ENCODE data around the gene HLA-DMB.

The HLA-DMB gene

DNA sequence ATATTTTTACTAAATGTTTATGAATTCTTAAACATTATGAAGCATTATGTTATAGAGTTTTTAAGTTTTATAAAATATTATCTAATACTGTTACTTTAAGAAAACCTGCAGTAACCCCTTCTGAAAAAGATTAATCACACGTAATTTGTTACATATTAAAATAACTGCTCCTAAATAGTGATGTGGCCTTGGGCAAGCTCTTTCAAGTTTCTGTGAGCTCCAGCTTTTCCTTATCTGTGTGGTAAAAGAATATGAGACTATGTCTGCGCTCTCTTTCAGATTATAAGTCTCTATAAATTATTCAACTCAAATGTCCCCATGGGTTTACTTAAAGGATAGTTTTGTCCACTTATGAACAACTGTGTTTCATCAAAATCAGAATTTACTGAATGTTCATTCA lies 31.9 kb downstream of the HLA-DMB start:
- no peak for DNase-seq (ENCODE audit: low read depth in 3 of 3)

DNA sequence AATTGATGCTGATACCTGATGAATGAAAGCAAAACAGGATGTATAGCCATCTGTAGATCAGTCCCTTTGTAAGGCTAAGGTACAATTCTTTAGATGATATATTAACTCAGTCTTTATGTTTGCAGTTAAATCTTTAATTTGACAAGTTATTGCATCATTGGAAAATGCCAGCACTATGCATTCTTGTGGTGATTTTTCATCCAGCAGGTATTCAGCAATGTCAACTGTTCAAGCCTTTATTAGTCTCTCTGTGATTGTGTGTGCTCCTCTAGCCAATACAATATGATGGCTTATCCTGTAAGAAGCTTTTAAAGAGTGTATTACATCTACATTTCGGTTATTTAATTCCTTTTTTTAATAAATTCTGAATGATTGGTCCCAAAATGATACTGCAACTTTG lies 34.3 kb downstream of the HLA-DMB start:
- DNase-seq (ENCODE audit: low read depth in 3 of 3), result no peak

DNA sequence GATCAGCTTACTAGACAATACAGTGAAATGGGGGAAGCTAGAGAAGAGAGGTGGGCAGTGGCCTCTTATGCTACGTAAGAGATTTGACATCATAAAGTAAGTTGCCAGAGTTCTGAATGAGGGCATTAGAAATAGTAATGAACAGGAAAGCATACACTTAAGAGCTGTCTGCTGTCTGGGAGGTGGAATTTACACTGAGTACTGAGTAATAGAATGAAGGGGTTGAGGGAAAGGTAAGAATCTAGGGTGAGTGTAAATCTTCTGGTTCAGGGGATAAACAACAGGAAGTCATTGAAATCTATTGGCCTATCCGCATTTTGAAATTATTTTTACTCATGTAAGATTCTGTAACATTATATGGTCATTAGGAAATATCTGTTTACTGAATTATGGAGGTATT lies 35.8 kb downstream of the HLA-DMB start:
- DNase-seq (ENCODE audit: low read depth in 3 of 3), result no peak

DNA sequence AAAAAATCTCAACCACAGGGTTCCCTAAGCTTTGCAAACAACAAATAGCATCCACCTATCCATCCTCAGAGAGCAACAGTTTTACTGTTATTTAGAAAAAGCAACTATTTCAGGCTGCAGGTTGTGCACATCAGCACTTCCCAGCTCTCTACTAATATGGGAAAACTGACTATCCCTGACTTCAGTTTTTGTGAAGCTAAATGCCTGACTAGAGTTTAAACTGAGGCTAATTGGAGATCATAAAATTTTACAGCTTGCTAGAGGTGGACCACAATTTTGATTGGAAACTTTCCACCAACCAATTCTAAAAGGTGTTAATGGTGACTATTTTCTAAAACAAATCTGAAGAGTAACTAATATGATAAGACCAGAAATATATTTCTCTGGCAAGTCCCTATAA lies 36.9 kb downstream of the HLA-DMB start:
- no peak for DNase-seq (ENCODE audit: low read depth in 3 of 3)

DNA sequence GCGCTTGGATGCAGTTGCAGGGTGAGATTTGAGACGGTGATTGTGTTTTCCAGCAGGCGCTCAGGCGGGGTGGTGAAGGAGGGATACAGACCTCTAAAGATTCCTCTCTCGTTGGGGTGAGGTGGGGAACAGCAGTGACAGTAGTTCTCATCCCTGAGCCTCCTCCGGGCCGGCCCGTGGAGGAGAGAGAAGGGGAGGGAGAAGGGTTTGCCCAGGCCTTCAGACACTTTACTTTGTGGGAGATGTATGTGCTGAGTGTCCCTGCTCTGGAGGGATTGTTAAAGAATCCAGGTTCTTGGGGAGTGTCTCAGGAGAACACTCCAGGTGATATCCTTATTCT lies 45.9 kb downstream of the HLA-DMB start:
- no peak for DNase-seq (ENCODE audit: low read depth in 3 of 3)

DNA sequence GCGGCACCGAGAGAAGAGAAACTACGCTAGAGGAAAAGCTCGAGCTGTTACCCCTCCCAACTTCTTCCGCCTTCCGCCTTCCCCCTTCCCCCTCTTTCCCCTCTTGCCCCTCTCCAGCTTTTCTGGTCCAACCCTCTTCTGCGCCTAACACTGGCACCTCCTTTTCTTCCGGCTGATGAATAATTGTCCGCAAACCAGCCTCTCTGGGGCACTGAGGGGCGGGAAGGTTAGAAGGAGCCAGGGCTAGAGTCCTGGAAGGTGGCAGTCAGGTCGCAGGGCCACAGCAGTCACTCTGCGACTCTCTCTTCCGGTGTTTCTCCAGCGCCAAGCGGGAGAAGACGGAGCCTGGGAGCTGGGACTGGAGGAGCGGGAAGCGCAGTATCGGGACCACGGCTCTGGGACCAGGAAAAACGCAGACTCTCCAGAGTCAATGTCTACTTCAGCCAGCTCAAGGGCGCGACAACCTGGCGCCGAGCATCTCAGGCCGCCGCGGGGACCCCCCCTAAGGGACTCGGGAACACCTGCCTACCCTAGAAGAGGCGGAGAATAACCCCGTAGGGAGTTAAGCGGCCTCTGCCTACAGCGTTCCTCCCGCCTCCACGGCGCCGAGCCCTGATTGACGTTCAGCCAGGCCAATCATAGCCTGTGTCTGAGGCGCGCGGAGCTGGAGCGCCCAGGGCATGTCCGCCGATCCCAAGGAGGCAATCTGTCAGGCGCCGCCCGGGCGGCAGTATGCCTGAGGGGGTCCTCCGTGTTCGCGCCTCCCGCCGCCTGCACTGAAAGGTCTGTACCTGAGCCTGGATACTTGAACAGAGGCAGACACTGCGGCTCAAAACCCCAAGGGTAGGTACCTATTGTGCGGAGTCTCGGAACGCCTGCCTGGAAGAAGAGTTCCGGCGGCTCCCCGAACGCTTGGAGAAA lies 46.5 kb downstream of the HLA-DMB start:
- peak; percentile 89 to 92 (median 92) for DNase-seq (ENCODE audit: low read depth in 3 of 3)

DNA sequence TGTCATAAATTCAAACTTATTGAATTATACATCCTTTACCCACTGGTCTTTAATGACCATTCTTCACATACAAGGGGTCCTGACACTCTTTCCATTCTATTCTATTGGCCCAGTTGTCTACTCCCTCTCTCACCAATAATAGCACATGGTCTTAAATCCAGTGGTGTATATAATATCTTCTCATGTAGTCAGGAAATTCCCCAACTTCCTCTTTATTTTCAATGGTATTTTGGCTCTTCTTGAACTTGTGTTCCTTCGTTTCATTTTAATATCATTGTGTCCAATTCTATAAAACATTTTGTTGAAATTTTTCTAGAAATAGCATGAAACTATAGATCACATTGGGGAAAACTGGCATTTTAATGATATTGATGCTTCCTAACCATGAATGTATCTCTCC lies 50.0 kb downstream of the HLA-DMB start:
- no peak for DNase-seq (ENCODE audit: low read depth in 3 of 3)

DNA sequence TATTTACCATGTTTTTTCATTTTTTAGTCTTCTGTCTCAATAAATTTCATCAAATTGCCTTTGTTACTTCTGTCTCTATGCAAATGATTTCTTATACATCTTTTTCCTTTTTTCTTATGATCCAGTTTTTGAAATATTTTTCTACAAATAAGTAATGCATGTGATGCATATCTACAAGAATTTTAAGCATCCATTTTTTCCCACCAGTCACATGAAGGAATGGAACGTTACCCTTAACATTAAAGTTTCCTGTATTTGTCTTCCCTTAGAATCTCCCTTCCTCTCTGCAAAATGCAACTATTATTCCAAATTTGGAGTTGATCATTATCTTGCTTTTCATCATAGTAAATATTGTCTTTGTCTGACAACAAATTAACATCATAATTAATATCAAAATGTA lies 51.3 kb downstream of the HLA-DMB start:
- no peak for DNase-seq (ENCODE audit: low read depth in 3 of 3)

DNA sequence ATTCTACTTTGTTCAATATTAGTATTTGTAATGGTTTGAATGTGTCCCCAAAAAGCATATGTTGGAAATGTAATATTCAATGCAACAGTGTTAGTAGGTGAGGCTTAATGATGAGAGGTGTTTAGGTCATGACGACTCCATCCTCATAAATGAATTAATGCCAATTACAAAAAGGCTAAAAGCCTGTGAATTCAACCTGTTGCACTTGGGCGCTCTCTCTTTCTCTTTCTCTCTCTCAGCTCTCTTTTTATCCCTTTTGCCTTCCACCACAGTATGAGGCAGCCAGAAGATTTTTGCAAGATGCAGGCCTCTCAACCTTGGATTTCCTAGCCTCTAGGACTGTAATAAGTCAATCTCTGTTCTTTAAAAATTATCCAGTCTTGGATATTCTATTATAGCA lies 52.3 kb downstream of the HLA-DMB start:
- no peak for DNase-seq (ENCODE audit: low read depth in 3 of 3)

DNA sequence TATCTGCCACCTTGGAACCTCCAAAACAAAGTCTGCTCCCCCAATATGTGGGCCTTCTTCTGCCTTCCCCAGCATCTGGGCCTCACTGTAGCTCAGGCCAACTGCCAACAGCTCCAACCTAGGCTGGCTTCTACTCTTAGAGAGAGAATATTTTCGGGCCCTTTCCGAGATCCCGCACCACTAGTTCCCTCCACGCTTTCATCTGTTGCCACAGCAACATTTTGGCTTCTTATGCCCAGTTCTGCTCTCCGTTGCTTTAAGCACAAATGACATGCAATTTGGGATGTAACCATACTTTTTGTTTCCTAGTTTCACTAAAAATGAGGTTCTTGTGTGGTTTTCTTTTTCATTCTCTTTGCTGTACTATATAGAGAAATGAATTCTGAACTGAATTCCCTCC lies 53.2 kb downstream of the HLA-DMB start:
- DNase-seq (ENCODE audit: low read depth in 3 of 3), result no peak

DNA sequence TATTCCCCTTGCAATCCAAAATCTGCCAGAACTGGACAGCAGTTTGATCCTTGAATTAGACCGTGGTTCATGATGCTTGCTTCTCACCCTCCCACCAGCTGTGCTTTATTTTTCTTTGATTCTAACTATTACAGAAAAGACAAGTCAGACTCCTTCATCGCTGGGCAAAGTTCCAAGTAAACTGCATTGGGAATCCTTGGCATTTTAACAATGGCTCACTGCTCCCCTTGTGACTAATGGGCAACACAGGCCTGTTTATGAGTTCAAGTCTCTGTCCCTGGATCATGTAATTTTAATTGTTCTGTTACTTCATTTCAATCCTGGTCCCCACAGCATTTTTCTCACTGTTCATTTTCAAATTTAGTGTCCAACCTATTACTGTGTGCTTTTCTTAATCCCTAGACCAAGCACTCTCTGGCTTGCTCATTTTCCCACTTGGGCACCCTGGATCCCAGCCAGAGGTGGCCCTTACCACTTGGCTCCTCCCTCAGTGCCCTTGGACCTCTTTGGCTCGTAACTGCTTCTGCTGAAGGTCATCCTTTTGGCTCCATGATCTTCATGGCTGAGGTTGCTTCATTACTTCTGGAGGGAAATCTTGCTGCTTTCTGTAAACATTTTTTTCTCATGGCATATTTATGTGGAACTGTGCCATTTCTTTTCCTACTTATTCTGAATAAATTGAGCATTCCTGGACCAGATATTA lies 54.0 kb downstream of the HLA-DMB start:
- DNase-seq (ENCODE audit: low read depth in 3 of 3), result no peak

DNA sequence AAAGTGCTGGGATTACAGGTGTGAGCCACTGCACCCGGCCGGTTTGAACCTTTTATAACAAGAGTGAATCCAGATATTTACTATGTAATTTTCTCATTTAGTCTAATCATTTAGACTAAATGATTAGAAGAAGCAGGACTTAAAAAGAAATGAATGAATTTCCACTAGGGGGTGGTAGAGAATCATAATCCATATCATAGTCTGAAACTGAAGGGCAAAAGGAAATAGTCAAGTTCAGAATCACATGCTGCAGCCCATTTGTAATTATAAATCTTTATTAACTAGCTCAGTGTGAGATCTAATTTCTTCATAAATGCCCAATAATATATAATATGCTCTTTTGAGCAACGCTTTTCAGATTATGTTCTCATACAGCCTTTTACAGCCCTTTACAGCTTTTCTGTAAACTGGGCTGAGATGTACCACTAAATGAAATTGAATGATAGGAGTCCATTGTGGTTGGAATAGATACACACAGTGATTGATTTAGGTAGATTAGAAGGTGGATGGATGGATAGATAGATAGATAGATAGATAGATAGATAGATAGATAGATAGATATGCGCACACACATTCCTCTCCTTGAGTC lies 55.0 kb downstream of the HLA-DMB start:
- DNase-seq (ENCODE audit: low read depth in 3 of 3), result no peak
